Purkinje cell (primary cell): ENCODE results near the gene SMIM33. TPM values are rescaled to one million over a fixed set of nuclear protein-coding genes. Genes with fewer than 3 reads are reported as not detected.

Experiments used
- polyA plus RNA-seq: library from polyadenylated mRNA; unstranded; fragments of >200 nt; fragmentation: Nextera tagmentation; gene quantifications from 2 replicates; pipeline ENCODE4 v1.2.1, GENCODE V29; 2014

Gene SMIM33
- polyA plus RNA-seq: not detected in 2 replicates

GRCh38 chr5:139470821-139471300, at the start of gene SMIM33:
TSS of gene SMIM33 (plus strand) at chr5:139471004. CDS start at chr5:139471122, 118 bp downstream.

GRCh38 chr5:139439013-139439903, 31.5 kb upstream of the SMIM33 start, which contains the start of gene DNAJC18:
TSS of gene DNAJC18 (minus strand) at chr5:139439525. CDS start at chr5:139439445, 80 bp downstream.

GRCh38 chr5:139462586-139463276, 8.1 kb upstream of the SMIM33 start, which contains the start of gene ECSCR:
TSS of gene ECSCR (minus strand) at chr5:139462743. CDS start at chr5:139462670, 73 bp downstream.

GRCh38 chr5:139482050-139482889, 11.5 kb downstream of the SMIM33 start, which contains the start of gene STING1:
TSS of gene STING1 (minus strand) at chr5:139482758. CDS start at chr5:139481704, 1,054 bp downstream.

Other genes starting within 250 kb of the SMIM33 start
- 239 and 277 TPM in 2 replicates for gene MATR3, start 177.3 kb upstream of the SMIM33 start, polyA plus RNA-seq
- 193 and 219 TPM in 2 replicates for gene PAIP2, start 129.2 kb upstream of the SMIM33 start, polyA plus RNA-seq
- gene SLC23A1, start 87.7 kb upstream of the SMIM33 start, polyA plus RNA-seq: not detected in 2 replicates
- gene MZB1, start 81.1 kb upstream of the SMIM33 start, polyA plus RNA-seq: not detected in 2 replicates
- not detected in 2 replicates for gene PROB1, start 75.9 kb upstream of the SMIM33 start, polyA plus RNA-seq
- 0.81 and 7.7 TPM in 2 replicates for gene SPATA24, start 66.9 kb upstream of the SMIM33 start, polyA plus RNA-seq
- 11.1 and 27.2 TPM in 2 replicates for gene DNAJC18, start 31.5 kb upstream of the SMIM33 start, polyA plus RNA-seq
- 2.1 TPM in 1 of 2 replicates, not detected in the other for gene ECSCR, start 8.3 kb upstream of the SMIM33 start, polyA plus RNA-seq
- gene STING1, start 11.8 kb downstream of the SMIM33 start, polyA plus RNA-seq: 0.82 TPM in 1 of 2 replicates, not detected in the other
- 50.6 and 57.5 TPM in 2 replicates for gene UBE2D2, start 90.3 kb downstream of the SMIM33 start, polyA plus RNA-seq
- 10.5 and 18.9 TPM in 2 replicates for gene CXXC5, start 177.3 kb downstream of the SMIM33 start, polyA plus RNA-seq